GM21528 (cell line): ENCODE data around the gene KLHL21.
"Not testable (repeated sequence)": the region's sequence is repeated elsewhere in the genome, so short reads cannot be mapped to it uniquely, and the experiment has no call there.

Experiments used
- ATAC-seq: cut with Tn5 transposase; IDR thresholded peaks from one replicate; pipeline ENCODE4 v1.9.1; 2021; ENCODE audit warnings: mild to moderate bottlenecking, moderate library complexity; ENCODE audit not compliant: unreplicated experiment, low FRiP score

KLHL21 gene

DNA sequence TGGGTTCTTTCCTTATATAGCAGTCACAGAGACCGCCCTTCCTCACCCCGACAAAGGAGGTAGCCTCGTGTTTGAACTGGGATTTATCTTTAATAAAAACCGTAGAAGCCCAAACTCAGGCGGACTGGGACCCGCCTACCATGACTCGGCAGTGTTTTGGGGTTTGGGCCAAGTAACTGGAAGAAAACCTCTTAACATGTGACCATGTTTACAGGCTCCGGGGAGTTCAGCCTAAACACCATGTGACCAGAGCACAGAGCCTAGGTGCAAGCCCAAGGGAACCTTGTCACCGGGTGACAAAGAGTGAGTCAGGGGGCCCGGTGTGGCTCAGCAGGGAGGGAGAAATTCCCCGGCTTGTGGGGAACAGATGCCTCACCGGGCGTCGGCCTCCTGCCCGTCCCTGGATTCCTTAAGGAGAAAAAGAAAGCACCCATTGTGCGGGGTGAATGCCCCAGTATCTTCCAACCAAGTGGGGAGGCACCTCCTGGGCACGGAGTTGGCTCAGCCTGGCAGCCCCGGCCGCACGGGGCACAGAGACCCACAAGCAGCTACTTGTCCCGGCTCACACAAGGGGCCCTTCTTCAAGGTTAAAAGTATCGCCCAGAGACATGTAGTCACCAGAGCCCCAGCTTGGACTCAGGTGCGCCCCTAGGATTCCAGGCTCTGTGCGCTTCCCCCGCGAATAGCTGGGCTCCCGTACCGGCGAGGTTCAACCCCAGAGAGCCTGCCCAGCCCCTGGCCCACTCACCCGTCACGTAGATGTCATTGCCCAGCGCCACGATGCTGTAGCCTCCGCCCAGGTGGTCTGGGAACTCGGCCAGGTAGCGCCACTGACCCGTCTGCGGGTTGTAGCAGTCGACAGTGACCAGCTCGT, 1.4 kb downstream of the KLHL21 start:
- peak; percentile 26 for ATAC-seq

DNA sequence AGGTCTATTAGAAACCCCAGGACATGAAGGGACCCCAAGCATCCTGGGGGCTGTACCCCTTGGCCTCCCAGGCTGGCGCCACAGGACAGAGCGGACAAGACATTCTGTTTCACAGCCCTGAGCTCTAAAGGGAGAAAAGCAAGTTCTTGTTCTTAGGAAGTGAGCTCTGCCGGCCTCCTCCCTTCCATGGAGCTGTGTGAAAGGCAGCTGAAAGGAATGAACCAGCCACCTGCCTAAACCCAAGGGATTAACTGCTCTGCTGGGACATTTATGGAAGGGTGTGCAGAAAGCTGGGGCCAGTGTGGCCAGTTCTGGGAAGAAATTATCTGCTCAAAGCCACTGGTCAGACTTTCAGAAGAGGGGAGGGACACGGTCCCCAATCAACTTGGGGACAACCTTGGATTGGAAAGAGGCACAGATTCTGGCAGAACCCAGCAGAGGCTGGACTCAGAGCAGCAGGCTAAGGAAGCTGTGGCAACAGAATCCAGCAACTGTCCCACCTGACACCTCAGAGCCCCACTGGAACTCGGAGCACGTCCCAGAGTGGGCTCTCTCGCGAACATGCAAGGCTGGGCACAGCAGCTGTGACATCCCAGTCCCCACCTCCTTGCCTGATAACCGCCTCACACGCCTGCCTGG, 2.1 kb downstream of the KLHL21 start:
- ATAC-seq, result peak; percentile 4

DNA sequence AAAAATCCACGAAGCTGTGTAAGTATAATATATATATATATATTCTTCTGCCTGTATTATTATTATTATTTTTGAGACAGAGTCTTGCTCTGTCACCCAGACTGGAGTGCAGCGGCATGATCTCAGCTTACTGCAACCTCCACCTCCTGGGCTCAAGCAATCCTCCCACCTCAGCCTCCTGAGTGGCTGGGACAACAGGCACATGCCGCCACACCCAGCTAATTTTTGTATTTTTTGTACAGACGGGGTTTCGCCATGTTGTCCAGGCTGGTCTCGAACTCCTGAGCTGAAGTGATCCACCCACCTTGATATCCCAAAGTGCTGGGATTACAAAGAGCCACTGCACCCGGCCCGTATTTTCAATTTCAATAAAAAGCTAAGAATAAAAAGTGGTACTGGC, 2.7 kb downstream of the KLHL21 start:
- ATAC-seq, result not testable (repeated sequence)

DNA sequence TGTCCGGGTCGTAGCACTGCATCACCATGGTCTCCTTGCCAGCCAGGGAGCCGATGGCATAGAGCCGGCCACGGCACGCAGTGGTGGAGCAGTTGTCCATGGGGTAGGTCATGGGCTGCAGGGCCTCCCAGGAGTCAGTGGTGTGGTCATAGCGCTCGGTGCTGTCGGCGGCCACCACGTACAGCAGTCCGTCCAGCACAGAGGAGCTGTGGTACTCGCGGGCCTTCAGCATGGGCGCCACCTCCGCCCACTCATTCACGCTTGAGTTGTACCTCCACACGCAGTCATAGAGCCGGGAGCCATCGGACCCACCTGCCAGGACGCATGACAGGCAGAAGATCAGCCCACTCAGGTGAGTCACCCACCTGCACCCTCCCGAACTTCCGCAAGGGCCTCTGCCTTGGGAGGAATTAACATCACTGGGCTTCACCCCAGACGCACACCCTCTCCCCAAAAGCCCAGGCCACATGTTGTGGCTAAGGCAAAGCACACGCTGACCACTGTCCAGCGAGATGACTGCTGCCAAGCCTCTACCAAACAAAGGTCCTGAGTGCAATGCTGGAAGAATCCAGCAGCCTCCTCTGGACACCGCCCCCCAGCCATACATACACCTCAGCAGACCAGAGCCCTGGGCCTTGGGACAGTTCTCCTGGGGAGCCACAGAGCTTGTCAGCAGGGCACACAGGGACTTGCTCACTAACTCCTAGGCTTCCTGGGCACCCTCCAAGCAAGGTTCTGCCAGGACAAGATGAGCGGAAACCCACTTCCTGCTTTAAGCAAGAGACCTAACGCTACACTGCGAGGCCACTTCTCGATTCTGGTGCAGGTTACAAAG, 3.3 kb downstream of the KLHL21 start:
- ATAC-seq, result no peak

DNA sequence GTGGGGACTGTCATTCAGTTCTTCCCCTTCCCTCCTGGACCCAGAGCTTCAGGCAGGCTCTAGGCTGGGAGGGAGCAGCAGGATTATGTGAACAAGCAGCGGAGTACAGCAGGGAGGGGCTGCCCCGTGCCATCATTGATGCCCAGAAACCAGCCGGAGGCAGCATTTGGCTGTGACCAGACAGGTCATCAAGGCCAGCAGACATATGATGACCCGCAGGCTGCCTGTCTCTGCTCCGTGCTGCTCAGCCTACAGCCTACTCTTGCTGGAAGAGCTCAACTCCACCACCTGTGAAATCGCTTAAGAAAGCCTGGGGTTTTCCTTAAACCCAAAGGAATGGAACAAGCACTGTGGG, 4.9 kb downstream of the KLHL21 start:
- ATAC-seq, result no peak

DNA sequence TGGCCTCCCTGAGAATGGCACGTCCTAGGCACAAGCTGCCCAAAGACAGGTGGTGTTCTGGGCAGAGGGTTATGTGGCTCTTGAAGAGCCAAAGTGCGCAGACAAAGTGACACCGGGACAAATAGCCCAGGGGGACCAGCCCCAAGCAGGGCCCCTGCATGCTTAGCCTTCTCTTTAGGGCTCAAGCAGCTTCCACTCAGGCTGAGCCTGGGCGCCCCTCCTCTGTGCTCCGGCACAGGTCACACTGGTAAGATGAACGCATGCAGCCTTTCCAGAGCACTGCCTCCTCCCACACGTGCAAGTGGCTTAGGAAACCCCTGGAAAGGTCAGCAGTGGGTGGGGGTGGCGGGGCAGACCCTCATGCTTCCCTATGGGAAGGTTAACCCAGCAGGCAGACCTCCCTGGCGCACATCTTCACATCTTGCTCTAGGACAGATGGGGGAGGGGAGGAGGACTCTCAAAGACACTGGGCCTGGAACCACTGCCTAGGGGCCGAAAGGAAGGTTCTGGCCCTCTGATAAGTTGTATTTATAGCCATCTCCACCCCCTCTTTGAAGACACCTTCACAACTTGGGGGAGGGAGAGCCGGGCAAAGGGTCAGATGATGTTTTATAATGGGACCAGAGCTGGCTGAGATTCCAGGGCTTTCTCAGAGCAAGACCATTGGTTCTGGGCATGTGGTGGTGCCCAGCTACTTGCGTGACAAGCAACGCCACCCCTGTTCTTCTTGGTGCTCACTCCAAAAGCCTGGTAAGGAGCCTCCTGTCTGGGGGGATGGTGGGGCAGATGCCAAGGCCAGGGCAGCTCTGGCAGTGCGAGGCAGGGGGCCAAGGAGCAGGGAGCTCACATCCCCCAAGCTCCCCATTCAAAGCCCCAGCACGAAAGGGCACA, 5.5 kb downstream of the KLHL21 start:
- no peak for ATAC-seq

DNA sequence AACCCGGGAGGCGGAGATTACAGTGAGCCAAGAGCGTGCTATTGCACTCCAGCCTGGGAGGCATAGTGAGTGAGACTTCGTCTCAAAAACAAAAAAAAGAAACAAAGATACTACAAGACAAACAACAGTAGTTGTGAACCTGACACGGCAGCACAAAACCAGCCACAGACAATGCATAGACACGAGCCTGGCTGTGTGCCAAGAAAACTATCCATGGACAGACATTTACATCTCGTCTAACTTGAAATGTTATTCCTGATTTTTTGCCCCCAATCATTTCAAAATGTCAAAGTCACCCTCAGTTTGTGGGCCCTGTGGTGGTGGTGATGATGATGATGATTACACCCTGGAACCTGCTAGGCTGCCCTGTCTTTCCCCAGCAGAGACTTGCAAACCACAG, 6.3 kb downstream of the KLHL21 start:
- ATAC-seq, result no peak

DNA sequence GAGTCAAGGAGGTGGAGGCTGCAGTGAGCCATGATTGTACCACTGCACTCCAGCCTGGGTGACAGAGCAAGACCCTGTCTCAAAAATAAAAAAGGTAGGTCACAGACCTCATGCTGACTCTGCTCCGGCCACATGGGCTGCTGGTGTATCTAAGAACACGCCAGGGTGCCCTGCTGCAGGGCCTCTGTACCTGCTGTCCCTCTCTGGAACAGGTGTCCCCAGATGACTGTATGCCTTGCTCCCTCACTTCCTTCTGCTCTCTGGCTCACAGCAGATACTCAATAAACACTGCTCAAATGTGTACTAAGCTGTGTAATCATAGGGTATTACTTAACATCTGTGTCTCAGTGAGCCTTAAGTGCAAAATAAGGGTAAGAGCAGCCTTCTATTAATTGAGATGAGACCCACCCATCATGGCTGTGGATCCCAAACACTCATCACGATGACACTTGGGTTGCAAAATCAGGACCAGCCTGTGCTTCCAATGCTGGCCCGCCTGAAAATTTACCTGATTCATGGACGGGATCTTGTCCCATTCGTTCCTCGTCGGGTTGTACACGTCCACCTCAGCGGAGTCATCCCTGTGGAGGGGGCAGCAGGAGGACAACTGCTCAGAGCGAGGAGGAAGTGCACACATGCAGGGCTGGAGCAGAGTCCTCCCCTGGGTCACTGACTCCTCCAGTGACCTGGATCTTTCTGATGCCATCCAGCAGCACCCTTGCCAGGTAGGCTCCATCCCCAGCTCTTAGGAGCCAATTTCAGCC, 7.5 kb downstream of the KLHL21 start:
- ATAC-seq, result no peak

DNA sequence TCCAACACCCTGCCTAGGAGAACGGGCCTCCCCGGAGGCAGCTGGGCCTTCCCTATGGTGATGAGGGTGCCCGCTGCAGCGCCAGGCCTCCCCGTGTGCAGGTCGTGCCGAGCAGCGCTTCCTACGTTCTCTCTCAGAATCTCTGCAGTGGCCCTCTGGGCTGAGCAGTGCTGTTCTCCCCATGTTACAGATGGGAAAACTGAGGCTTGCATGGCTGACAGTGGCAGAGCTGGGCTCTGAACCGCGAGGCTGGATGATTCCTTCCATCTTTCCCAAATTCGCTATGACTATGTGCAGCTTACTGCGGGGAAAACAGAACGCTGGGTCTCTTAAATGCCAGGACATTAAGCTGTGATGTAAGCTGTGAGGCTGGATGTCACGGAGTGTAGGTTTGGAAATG, 8.9 kb downstream of the KLHL21 start:
- ATAC-seq, result no peak

DNA sequence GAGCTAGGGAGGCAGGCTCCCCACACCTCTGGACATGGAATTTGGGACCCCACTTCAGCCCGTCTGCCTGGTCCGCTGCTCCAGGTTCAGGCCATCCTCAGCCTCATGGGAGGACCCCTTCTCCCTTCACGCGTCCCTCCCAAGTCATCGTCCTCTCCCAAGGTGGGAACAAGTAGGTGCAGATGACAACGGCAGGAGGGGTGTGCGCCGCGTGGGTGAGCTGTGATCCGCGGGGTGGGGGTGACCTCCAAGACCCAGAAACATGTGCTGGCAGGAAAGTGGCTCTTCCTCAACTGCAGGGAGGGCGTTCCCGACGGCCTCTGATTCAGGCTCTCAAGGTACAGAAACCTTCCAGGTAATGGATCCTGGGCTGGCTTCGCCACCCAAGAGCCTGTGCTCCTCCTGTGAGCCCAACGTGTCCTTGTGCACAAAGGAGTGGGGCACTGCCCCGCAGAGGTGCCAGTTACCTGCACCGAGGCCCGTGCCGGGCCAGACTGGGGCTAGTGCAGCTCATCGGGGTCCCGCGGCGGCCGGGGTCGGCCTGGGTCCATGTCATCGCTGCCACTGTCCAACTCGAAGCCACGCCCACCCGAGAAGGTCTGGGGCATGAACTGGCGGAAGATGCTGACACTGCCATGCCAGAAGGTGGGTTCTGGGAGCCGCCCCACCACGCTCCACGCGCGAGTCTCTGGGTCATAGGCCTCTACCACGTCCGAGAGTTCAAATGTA, 9.6 kb downstream of the KLHL21 start:
- no peak for ATAC-seq

DNA sequence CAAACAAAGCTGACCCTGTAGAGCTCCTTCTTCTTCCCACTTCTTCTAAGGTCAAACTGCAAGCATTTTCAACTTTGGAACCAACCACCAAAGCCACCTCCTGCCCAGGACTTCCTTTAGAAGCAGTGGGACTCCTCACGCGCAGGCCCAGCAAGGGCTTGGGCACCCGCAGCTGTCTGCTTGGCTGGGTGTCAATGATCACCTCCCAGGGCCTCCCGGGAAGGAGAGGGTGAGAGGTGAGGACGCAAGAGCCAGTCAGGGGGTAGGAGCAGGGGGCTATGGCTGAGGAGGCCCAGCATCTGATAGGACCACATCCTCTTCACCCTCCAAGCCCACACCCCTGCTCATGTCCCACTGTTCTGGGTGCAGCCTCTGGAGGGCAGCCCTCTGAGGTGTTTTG, 10.2 kb downstream of the KLHL21 start:
- ATAC-seq, result no peak

DNA sequence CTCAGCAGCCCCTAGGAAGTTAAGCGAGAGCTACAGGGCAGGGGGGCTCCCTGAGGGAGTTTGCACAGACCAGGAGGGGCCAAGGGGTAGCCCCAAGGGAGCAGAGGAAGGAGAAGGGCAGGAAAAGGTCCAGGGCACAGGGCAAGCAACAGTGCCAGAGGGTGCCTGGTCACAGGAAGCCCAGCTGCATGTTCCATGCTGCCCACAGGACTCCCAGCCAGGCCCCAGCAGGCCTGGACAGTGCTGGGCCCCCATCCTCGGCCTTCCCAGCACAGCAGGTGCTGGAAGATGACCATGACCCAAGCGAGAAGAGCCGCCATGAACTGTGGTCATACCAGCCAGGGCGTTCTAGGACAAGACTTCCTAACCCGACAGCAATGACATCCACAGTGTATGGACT, 11.0 kb downstream of the KLHL21 start:
- no peak for ATAC-seq

DNA sequence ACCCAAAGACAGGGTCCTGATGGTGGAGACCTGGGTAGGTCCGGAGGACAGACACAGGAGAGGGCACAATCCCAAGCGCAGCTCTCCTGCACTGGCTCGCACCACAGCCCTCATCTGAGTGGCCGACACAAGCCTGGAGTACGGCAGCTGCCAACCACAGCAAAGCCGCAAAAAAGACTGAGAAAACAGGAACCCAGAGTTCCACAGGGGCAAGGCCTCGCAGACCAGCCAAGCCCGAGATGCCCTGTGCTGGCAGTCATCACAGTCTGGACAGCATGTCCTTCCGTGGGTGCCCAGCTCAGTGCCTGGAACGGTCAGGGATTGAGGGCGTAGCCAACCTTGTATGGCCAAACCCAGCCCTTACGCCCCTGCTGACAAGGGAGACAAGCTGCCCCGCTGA, 11.4 kb downstream of the KLHL21 start:
- no peak for ATAC-seq

DNA sequence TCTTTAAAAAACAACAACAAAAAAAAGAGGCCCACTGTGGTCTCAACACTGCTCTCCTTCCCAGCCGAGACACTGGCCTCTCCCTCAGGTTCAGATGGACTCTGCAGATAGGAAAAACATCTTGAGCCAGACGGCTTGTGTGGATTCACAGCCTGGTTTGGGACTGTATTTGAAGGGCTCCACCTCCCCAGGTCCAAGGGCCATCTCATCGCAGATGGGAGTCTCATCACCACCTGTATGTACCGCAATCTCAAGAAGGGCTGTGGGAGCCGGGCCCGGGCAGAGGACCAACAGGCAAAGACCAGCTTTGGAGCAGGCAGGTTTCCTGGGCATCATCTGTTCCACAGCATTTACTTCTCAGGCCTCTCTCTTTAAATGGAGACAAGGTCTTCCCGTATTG, 12.6 kb downstream of the KLHL21 start:
- ATAC-seq, result no peak

DNA sequence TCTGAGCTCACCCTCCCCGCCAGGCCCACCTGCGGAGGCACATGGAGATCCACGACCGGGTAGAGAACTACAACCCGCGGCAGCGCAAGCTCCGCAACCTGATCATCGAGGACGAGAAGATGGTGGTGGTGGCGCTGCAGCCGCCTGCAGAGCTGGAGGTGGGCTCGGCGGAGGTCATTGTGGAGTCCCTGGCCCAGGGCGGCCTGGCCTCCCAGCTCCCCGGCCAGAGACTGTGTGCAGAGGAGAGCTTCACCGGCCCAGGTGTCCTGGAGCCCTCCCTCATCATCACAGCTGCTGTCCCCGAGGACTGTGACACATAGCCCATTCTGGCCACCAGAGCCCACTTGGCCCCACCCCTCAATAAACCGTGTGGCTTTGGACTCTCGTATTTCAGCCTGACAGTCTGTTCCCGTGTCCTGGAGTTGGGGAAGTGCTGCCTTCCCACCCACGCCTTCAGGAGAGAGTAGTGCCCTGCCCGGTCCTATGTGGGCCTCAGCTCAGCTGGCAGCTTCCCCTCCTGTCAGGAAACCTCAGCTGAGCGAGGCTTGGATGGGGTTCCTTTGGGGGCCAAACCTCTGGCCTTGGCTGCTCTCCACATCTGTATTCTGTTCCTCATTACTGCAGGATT, 13.7 kb downstream of the KLHL21 start:
- no peak for ATAC-seq

DNA sequence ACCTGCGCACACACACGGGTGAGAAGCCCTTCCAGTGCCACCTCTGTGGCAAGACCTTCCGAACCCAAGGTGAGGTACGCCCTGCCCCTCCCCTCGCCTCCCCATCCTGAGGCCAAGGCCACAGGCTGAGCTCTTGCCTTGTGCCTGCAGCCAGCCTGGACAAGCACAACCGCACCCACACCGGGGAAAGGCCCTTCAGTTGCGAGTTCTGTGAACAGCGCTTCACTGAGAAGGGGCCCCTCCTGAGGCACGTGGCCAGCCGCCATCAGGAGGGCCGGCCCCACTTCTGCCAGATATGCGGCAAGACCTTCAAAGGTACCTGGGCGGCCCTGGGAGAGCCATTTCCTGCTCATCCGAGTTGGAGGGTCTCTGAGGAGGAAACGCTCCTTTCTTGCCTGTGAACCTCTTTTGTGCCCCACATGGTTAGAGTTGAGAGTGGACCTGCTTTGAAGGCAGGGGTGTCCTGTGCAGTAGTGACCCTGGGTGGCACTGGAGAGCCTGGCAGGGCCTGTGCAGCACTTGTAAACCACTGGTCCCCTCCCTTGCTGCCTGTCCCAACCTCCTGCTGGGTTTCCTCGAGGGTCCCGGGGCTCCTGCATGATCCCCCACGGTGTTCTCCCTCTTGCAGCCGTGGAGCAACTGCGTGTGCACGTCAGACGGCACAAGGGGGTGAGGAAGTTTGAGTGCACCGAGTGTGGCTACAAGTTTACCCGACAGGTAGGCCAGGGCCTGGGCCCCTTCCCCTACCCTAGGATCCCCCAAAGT, 14.4 kb downstream of the KLHL21 start:
- no peak for ATAC-seq

DNA sequence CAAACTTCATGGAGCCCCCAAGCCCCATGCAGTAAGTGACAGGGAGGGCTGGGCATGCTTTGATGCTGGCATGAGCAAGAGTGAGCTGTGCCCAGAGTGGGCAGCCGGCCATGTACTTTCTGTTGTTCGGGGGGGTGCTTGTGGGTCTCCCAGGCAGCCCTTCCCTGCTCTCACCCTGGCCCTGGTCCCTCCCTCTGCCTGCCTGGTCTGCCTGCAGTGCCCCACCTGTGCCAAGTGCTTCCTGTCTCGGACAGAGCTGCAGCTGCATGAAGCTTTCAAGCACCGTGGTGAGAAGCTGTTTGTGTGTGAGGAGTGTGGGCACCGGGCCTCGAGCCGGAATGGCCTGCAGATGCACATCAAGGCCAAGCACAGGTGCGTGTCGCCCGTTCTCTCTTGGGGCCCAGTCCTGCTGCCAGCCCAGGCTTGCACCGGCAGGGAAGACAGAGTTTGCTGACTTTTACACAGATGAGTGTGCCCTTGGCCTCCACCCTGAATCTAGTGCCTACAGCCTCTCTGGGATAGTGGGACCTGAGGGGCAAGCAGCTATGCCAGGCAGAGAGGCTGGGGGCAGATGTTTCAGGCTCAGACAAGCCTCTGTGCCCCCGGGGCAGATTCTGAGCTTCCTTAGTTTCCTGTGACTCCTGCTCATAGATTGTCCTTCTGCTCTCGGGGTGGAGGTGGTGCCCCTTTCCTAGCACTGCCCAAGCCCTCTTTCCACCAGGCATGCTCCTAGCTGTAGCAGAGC, 15.2 kb downstream of the KLHL21 start:
- no peak for ATAC-seq
